ENCODE measurements around the gene HNRNPCL1.
"Not testable (repeated sequence)": the region's sequence is repeated elsewhere in the genome, so short reads cannot be mapped to it uniquely, and the experiment has no call there.

Gene HNRNPCL1

GRCh38 chr1:12848620-12849019 lies at the start of gene HNRNPCL1:
Gene HNRNPCL1, minus strand, starts transcription at chr1:12848720. Its CDS starts 431 bp downstream, at chr1:12848289.
- not testable (repeated sequence) for H3K27ac ChIP-seq

DNA sequence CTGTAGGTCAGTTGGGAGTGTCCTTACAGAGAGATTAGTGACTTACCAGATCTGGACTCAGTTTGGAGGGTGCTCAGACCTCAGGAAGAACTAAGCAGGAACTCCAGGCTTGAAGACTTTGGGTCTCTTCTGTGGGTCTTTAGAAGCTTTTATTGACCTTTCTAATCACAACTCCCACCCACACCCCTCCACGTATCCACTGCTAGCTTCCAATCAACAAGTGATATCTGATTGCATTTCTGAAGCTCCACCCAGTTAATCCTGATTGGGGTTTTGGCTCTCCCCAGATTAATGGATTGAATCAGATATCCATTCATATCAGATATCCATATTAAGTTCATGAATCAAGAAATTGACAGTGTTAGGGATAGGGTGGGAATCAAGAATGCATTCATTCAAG lies 49.6 kb upstream of the HNRNPCL1 start, which contains the start of gene PRAMEF10:
Gene PRAMEF10, minus strand, starts transcription at position 101 of the 400 bp plus-strand sequence. CDS start 2,423 bp downstream, outside the sequence.
- not testable (repeated sequence) for H3K27ac ChIP-seq

- not testable (repeated sequence) for H3K27ac ChIP-seq
Measured at GRCh38 chr1:12886101-12886500, 37.6 kb upstream of the HNRNPCL1 start, which contains the start of gene PRAMEF4. Gene PRAMEF4, minus strand, starts transcription at chr1:12886201. Its CDS starts 2,807 bp downstream, at chr1:12883394.

GRCh38 chr1:12878453-12878852 lies 29.9 kb upstream of the HNRNPCL1 start:
- not testable (repeated sequence) for H3K27ac ChIP-seq

DNA sequence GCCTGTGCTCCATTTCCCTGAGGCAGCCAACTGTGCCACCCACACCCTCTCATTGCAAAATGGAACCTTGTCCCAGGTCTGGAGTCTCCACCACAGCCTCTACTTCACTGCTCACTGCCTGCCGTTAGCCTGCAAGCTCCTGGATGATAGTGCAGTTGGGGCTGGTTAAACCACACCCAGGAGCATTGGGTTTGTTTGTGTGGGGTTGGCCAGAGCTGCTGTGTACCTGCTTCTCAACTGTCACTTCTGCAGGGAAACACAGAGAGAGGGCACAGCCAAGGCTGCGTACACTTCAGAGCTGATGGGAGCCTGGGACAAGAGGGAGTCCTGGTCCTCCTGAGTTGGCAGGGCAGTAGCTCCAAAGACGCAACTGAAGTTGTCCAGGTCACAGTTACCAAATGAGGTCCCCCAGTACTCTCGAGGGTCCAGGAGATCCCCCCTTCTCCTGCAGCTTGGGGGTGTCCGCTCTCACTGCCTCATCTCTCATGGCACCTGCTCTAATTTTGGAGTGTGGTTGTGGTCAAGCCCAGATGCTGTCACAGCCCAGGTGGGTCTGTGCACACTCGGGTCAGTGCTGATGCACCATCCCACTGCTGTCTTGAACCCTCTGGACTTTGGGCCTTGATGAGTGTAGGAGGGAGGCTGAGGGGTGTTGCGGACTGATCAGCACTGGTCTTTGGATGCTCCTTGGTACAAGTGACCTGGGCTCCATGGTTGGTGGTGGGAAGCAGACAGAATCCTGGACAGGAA lies 14.8 kb upstream of the HNRNPCL1 start:
- H3K27ac ChIP-seq, result not testable (repeated sequence)

GRCh38 chr1:12856786-12857185 lies 8.3 kb upstream of the HNRNPCL1 start, which contains the start of gene PRAMEF2:
Gene PRAMEF2, plus strand, starts transcription at chr1:12857086. Its CDS starts 1,924 bp downstream, at chr1:12859010.
- not testable (repeated sequence) for H3K27ac ChIP-seq

DNA sequence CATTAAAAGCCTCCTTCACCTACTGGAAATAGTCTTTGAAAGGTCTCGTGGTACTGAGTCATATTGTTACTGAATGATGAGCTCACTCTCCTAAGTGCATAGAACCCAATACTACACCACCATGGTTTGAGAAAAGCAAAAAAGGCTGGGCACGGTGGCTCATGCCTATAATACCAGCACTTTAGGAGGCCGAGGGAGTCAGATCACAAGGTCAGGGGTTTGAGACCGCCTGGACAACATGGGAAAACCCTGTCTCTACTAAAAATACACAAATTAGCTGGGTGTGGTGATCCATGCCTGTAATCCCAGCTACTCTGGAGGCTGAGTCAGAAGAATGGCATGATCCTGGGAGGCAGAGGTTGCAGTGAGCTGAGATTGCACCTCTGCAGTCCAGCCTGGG lies 3.3 kb upstream of the HNRNPCL1 start:
- TF ChIP-seq ZFX (IDR thresholded peaks at IDR 0.05; ENCODE audit: borderline replicate concordance), result no peak
- TF ChIP-seq, protein P1, sequence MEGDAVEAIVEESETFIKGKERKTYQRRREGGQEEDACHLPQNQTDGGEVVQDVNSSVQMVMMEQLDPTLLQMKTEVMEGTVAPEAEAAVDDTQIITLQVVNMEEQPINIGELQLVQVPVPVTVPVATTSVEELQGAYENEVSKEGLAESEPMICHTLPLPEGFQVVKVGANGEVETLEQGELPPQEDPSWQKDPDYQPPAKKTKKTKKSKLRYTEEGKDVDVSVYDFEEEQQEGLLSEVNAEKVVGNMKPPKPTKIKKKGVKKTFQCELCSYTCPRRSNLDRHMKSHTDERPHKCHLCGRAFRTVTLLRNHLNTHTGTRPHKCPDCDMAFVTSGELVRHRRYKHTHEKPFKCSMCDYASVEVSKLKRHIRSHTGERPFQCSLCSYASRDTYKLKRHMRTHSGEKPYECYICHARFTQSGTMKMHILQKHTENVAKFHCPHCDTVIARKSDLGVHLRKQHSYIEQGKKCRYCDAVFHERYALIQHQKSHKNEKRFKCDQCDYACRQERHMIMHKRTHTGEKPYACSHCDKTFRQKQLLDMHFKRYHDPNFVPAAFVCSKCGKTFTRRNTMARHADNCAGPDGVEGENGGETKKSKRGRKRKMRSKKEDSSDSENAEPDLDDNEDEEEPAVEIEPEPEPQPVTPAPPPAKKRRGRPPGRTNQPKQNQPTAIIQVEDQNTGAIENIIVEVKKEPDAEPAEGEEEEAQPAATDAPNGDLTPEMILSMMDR (IDR thresholded peaks at IDR 0.05), result no peak

GRCh38 chr1:12833251-12833650 lies 15.3 kb downstream of the HNRNPCL1 start:
- not testable (repeated sequence) for H3K27ac ChIP-seq

More for the DNA sequence above, 3.3 kb upstream of the HNRNPCL1 start:
- no peak overlapping the region for H3K27ac ChIP-seq

GRCh38 chr1:12831310-12831709 lies 17.2 kb downstream of the HNRNPCL1 start, which contains the start of gene PRAMEF11:
Gene PRAMEF11, minus strand, starts transcription at chr1:12831410. Its CDS starts 2,621 bp downstream, at chr1:12828789.
- H3K27ac ChIP-seq, result not testable (repeated sequence)

DNA sequence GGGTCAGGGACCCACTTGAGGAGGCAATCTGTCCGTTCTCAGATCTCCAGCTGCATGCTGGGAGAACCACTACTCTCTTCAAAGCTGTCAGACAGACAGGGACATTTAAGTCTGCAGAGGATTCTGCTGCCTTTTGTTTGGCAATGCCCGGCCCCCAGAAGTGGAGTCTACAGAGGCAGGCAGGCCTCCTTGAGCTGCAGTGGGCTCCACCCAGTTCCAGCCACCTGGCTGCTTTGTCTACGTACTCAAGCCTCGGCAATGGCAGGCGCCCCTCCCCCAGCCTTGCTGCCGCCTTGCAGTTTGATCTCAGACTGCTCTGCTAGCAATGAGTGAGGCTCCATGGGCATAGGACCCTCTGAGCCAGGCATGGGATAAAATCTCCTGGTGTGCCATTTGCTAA lies 29.5 kb downstream of the HNRNPCL1 start:
- H3K27ac ChIP-seq, result not testable (repeated sequence)

DNA sequence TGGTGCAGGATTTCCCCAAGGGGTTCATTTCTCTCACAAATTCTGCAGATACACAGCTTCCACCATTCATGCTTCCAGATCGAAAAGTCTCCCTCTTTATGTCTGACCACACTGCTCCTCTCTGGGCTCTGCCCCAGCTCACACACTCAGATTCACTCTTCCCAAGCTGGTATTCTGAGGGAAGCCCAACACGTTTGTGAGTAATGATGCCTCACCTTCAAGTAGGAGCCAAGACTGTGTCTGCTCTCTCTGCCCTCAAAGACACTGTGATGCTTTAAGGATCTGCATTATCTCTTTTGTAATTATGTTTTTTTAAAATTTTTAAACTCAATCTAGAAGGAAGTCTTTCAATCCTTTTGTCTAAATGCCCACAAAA lies 37.1 kb downstream of the HNRNPCL1 start:
- TF ChIP-seq, protein P1 (IDR thresholded peaks at IDR 0.05), result no peak
- no peak for TF ChIP-seq ZFX (IDR thresholded peaks at IDR 0.05; ENCODE audit: borderline replicate concordance)
- no peak overlapping the region for H3K27ac ChIP-seq

GRCh38 chr1:12810691-12811408 lies 37.7 kb downstream of the HNRNPCL1 start:
- H3K27ac ChIP-seq, result no peak overlapping the region
- TF ChIP-seq, protein P1 (IDR thresholded peaks at IDR 0.05), result no peak
- TF ChIP-seq ZFX (IDR thresholded peaks at IDR 0.05; ENCODE audit: borderline replicate concordance), result no peak

Data from 22Rv1 (cell line).